HG03108 (cell line): ENCODE data around the gene CHSY1.

ENCODE experiments used
- ATAC-seq: cut with Tn5 transposase; IDR thresholded peaks from one replicate; pipeline ENCODE4 v1.9.1; 2021; ENCODE audit warnings: moderate library complexity; ENCODE audit not compliant: unreplicated experiment

CHSY1 gene

GRCh38 chr15:101213147-101213546 is 38.7 kb downstream of the CHSY1 start:
- no peak for ATAC-seq

GRCh38 chr15:101211897-101212296 is 40.0 kb downstream of the CHSY1 start:
- no peak for ATAC-seq

- ATAC-seq: no peak
These were observed 41.4 kb downstream of the CHSY1 start for GRCh38 chr15:101210466-101210865.

GRCh38 chr15:101210058-101210457 is 41.8 kb downstream of the CHSY1 start:
- no peak for ATAC-seq

- ATAC-seq: no peak
These were observed 42.5 kb downstream of the CHSY1 start for GRCh38 chr15:101209285-101209845.

GRCh38 chr15:101207867-101208288 is 44.0 kb downstream of the CHSY1 start:
- no peak for ATAC-seq

GRCh38 chr15:101206176-101206591 is 45.7 kb downstream of the CHSY1 start:
- no peak for ATAC-seq

- no peak for ATAC-seq
These were observed 46.9 kb downstream of the CHSY1 start for GRCh38 chr15:101204739-101205535.

- no peak for ATAC-seq
These were observed 48.1 kb downstream of the CHSY1 start for GRCh38 chr15:101203607-101204189.

GRCh38 chr15:101203029-101203573 is 48.7 kb downstream of the CHSY1 start:
- ATAC-seq: no peak

- ATAC-seq: no peak
These were observed 50.3 kb downstream of the CHSY1 start for GRCh38 chr15:101201411-101202174.

GRCh38 chr15:101200181-101200580 is 51.7 kb downstream of the CHSY1 start:
- ATAC-seq: no peak

GRCh38 chr15:101198800-101199199 is 53.0 kb downstream of the CHSY1 start:
- no peak for ATAC-seq

GRCh38 chr15:101198031-101198575 is 53.7 kb downstream of the CHSY1 start:
- no peak for ATAC-seq

- ATAC-seq: no peak
These were observed 57.2 kb downstream of the CHSY1 start for GRCh38 chr15:101194546-101195125.

GRCh38 chr15:101193806-101194545 is 57.9 kb downstream of the CHSY1 start:
- ATAC-seq: no peak

- no peak for ATAC-seq
These were observed 58.7 kb downstream of the CHSY1 start for GRCh38 chr15:101193120-101193644.

- ATAC-seq: no peak
These were observed 59.8 kb downstream of the CHSY1 start for GRCh38 chr15:101192081-101192480.

- no peak for ATAC-seq
These were observed 60.6 kb downstream of the CHSY1 start for GRCh38 chr15:101191242-101191641.
